ENCODE results near the gene IL17C. TPM values are rescaled to one million over a fixed set of nuclear protein-coding genes. Genes with fewer than 3 reads are reported as not detected.

IL17C gene
- total RNA-seq, 1 experiment from 2014 or later, result 0.31 TPM

DNA sequence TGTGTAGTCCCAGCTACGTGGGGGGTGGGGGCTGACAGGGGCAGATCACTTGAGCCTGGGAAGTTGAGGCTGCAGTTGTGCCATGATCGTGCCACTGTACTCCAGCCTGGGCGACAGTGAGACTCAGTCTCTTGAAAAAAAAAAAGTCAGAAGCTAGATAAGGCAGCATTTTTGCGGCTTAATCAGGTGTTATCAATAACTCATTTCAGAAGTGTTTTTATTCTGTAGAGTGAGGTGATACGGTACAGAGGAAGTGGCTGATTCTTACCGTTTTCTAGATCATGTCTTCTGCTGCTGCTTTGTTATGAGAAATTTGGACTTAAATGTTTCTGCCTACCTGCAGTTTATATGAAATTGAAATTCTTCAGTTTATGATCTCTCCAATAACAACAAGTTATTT lies 49.6 kb upstream of the IL17C start:
- no peak overlapping the region for H3T11ph ChIP-seq (ENCODE audit: low read length)
- no peak overlapping the region for H3K23ac ChIP-seq (ENCODE audit: insufficient read length, low read depth, low read length)
- no peak overlapping the region for H3K18ac ChIP-seq (ENCODE audit: insufficient read length, low read depth, low read length)
- peaks cover 2% of the 10 kb centered on the region for H3K79me2 ChIP-seq (ENCODE audit: insufficient read depth, low read length)
- no peak overlapping the region; a peak in 1 of 7 replicates for H3K27ac Mint-ChIP-seq
- no peaks in the 10 kb centered on the region for H3K27me3 ChIP-seq (ENCODE audit: insufficient read depth, low read length)
- DNase-seq, result no peak
- no peak overlapping the region for H4K91ac ChIP-seq (ENCODE audit: insufficient read length, low read depth, low read length)
- H3K4me3 Mint-ChIP-seq, result no peak overlapping the region; a peak in 1 of 5 replicates
- H3K9ac ChIP-seq (ENCODE audit: extremely low read depth, insufficient read length, low read length), result no peak overlapping the region
- no peaks in the 10 kb centered on the region for H3K9me3 ChIP-seq (ENCODE audit: control insufficient read depth, low read depth, low read length)
- no peak overlapping the region for H3K56ac ChIP-seq (ENCODE audit: insufficient read length, low read depth, low read length)
- no peaks in the 10 kb centered on the region for H3K23me2 ChIP-seq (ENCODE audit: insufficient read length, low read depth, low read length, poor library complexity, severe bottlenecking)
- no peak overlapping the region for H3K27ac ChIP-seq (ENCODE audit: insufficient read length, low read depth, low read length)
- H2BK120ac ChIP-seq (ENCODE audit: low read depth, low read length, poor library complexity, severe bottlenecking), result no peak overlapping the region
- H3K4me1 Mint-ChIP-seq, result no peaks in the 10 kb centered on the region
- H3K79me1 ChIP-seq (ENCODE audit: insufficient read depth, low read depth, low read length, poor library complexity, severe bottlenecking), result no peaks in the 10 kb centered on the region
- H4K5ac ChIP-seq (ENCODE audit: insufficient read length, low read depth, low read length), result no peak overlapping the region
- H3K4ac ChIP-seq (ENCODE audit: low read depth, low read length), result no peak overlapping the region
- H3K14ac ChIP-seq (ENCODE audit: insufficient read depth, low read length), result no peak overlapping the region
- H4K20me1 ChIP-seq (ENCODE audit: control insufficient read depth, insufficient read depth, insufficient read length), result peaks cover 3% of the 10 kb centered on the region
- H3K4me1 ChIP-seq (ENCODE audit: insufficient read depth, low read length), result no peaks in the 10 kb centered on the region
- no CpG with 5 or more reads among the region's 6 CpGs for WGBS (ENCODE audit: extremely low coverage, insufficient read length, low lambda C conversion rate)
- H2BK20ac ChIP-seq (ENCODE audit: low read depth, low read length, poor library complexity, severe bottlenecking), result no peak overlapping the region
- no peak overlapping the region for H2AFZ ChIP-seq (ENCODE audit: low read length)
- no peak overlapping the region for H2BK5ac ChIP-seq (ENCODE audit: insufficient read length, low read length)
- no peak overlapping the region for H2AK5ac ChIP-seq (ENCODE audit: insufficient read length, low read length)
- peaks cover 34 to 64% (median 62%) of the 10 kb centered on the region in 3 experiments; a peak in 6 of 7 replicates for H3K36me3 Mint-ChIP-seq (ENCODE audit: insufficient read depth in 1 of 3, low read depth in 3 of 3)
- no peak overlapping the region for H4K8ac ChIP-seq (replicated peaks; ENCODE audit: insufficient read length, low read depth, low read length)
- TF ChIP-seq, protein P1, sequence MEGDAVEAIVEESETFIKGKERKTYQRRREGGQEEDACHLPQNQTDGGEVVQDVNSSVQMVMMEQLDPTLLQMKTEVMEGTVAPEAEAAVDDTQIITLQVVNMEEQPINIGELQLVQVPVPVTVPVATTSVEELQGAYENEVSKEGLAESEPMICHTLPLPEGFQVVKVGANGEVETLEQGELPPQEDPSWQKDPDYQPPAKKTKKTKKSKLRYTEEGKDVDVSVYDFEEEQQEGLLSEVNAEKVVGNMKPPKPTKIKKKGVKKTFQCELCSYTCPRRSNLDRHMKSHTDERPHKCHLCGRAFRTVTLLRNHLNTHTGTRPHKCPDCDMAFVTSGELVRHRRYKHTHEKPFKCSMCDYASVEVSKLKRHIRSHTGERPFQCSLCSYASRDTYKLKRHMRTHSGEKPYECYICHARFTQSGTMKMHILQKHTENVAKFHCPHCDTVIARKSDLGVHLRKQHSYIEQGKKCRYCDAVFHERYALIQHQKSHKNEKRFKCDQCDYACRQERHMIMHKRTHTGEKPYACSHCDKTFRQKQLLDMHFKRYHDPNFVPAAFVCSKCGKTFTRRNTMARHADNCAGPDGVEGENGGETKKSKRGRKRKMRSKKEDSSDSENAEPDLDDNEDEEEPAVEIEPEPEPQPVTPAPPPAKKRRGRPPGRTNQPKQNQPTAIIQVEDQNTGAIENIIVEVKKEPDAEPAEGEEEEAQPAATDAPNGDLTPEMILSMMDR (conservative IDR thresholded peaks at IDR 0.05), result no peak
- H2BK12ac ChIP-seq (ENCODE audit: insufficient read length, low read depth, low read length), result no peak overlapping the region
- H3K4me2 ChIP-seq (ENCODE audit: insufficient read depth, insufficient read length, low read length), result no peak overlapping the region
- H3K9me3 Mint-ChIP-seq, result no peaks in the 10 kb centered on the region
- H3K27me3 Mint-ChIP-seq (ENCODE audit: low read depth), result no peaks in the 10 kb centered on the region
- no peak overlapping the region for H2BK15ac ChIP-seq (ENCODE audit: low read depth, low read length)

All from H9 (cell line).